ENCODE results near the gene LMTK3. TPM values are rescaled to one million over a fixed set of nuclear protein-coding genes. Genes with fewer than 3 reads are reported as not detected.

The LMTK3 gene
- total RNA-seq, 4 donors from 2014 or later, result under 0.01 to 1.8 (median 0.59) TPM; not detected in 1

DNA sequence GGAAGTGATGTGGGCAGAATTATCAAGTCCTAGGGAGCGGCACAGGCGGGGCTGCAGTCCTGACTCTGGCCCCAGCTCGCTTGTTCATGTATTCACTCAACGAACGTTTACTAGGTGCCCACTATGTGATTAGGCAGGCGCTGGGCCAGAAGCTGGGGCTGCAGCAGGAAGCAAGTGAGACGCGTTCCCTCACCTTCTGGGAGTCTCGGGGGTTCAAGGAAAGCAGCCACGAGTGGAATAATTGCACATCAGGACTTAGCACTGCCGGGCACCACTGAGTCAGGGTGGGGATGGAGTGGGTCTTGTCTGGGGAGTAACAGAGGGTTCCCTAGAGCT is 2.5 kb upstream of the LMTK3 start:
- H3K4me3 ChIP-seq, result no peak overlapping the region
- no peak overlapping the region for H3K27ac ChIP-seq
- no peaks in the 10 kb centered on the region for H3K9me3 ChIP-seq
- no peak for DNase-seq (ENCODE audit: low spot score in 2 of 2)
- TF ChIP-seq, protein P1, sequence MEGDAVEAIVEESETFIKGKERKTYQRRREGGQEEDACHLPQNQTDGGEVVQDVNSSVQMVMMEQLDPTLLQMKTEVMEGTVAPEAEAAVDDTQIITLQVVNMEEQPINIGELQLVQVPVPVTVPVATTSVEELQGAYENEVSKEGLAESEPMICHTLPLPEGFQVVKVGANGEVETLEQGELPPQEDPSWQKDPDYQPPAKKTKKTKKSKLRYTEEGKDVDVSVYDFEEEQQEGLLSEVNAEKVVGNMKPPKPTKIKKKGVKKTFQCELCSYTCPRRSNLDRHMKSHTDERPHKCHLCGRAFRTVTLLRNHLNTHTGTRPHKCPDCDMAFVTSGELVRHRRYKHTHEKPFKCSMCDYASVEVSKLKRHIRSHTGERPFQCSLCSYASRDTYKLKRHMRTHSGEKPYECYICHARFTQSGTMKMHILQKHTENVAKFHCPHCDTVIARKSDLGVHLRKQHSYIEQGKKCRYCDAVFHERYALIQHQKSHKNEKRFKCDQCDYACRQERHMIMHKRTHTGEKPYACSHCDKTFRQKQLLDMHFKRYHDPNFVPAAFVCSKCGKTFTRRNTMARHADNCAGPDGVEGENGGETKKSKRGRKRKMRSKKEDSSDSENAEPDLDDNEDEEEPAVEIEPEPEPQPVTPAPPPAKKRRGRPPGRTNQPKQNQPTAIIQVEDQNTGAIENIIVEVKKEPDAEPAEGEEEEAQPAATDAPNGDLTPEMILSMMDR (IDR thresholded peaks at IDR 0.05), result no peak
- TF ChIP-seq POLR2A (IDR thresholded peaks at IDR 0.05), result no peak
- no peak for TF ChIP-seq EP300 (IDR thresholded peaks at IDR 0.05)
- peaks cover 0 to 53% of the 10 kb centered on the region in 2 donors for H3K27me3 ChIP-seq
- H3K36me3 ChIP-seq, result no peaks in the 10 kb centered on the region
- peaks cover 0 to 20% (median 10%) of the 10 kb centered on the region in 4 donors for H3K4me1 ChIP-seq
- 39 to 41% methylated on average over 7 to 11 of the region's 11 CpGs for whole genome bisulfite sequencing, 2 donors

DNA sequence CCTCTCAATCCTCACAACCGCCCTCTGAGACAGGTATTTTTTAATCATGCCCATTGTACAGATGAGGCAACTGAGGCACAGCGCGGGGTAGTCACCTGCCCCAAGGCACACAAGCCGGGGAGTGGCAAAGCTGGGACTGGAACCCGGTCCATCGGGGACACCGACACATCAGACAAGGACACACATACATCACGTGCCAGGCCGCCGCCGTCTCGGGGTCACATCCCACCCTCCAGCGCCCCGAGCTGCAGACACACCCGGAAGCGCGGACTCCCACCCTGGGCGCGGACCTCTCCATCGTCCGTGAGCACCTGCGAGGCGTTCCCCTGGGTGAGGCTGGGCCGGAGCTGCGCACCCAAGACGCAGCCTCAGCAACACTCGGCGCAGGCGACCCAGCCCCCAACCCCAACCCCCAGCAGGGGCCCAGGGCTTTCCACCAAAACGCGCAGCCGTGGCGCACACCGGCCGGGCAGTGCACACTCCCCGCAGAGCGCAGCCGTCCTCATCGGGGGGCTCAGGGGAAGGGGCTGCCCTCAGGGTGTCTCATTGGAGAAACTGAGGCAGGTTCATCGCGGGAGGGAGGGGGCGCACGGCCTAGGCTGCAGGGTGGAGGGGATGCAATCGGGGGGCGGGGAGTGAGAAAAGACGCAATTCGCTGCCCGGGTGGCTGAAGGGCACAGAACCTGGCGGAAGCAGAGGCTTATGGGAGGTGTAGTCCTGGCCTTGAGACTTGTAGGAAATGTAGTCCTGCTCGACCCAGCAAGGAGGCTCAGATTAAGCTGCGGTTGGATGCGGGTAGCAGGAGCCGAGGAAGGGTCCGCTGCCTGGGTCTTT is 1.9 kb upstream of the LMTK3 start:
- Histone ChIP-seq H3K9me3 (no peaks in the 10 kb centered on the region), H3K4me1 (peaks cover 0 to 20% (median 10%) of the 10 kb centered on the region in 4 donors), H3K4me3 (peak overlapping the region; percentile 24 to 46 (median 45)), H3K36me3 (no peaks in the 10 kb centered on the region), H3K27me3 (peaks cover 0 to 59% of the 10 kb centered on the region in 2 donors), H3K27ac (peak overlapping the region in 1 of 4 donors; percentile 52)
- DNase-seq (ENCODE audit: low spot score in 2 of 2), result peak in 1 of 2 donors; percentile 33
- TF ChIP-seq, protein P1 (IDR thresholded peaks at IDR 0.05), result no peak
- TF ChIP-seq POLR2A (IDR thresholded peaks at IDR 0.05) (no peak), EP300 (IDR thresholded peaks at IDR 0.05) (no peak)
- 4% methylated on average over 35 to 41 of the region's 54 CpGs for WGBS, 2 donors

DNA sequence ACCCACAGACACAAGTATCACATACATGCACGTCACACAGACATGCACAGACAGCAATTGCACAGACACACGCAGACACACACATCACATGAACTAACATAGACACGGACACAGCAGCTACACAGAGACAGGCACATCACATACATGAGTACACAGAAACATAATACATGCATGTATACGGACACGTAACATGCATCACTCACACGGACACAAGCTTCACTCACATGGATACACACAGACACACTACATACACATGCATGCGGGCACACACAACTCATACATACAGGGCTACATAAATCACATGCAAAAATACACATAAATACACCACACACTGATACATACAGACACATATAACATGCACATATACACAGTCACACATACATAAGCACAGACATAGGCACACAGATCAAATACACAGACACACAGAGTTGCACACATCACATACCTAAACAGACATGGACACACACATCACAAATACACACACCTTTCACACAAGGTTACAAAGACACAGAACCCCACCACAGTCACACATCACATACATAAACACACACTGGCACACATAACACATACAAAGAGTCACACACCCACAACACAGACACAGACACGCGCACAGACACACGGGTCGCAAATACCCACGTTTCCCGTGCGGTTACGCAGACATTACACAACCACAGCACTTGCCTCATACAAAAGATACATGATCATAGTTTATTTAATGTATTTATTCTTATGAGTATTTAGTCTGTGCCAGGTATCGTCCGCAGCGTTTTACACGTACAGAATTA is 1.1 kb upstream of the LMTK3 start:
- TF ChIP-seq, protein P1 (IDR thresholded peaks at IDR 0.05), result no peak
- TF ChIP-seq EP300 (IDR thresholded peaks at IDR 0.05) (no peak), POLR2A (IDR thresholded peaks at IDR 0.05) (no peak)
- 43 to 46% methylated on average over 19 of the region's 19 CpGs for WGBS, 2 donors
- H3K9me3 ChIP-seq, result no peaks in the 10 kb centered on the region
- no peaks in the 10 kb centered on the region for H3K36me3 ChIP-seq
- no peak for DNase-seq (ENCODE audit: low spot score in 2 of 2)
- peaks cover 0 to 20% (median 10%) of the 10 kb centered on the region in 4 donors for H3K4me1 ChIP-seq
- H3K27ac ChIP-seq, result no peak overlapping the region
- no peak overlapping the region for H3K4me3 ChIP-seq
- peaks cover 0 to 62% of the 10 kb centered on the region in 2 donors for H3K27me3 ChIP-seq

DNA sequence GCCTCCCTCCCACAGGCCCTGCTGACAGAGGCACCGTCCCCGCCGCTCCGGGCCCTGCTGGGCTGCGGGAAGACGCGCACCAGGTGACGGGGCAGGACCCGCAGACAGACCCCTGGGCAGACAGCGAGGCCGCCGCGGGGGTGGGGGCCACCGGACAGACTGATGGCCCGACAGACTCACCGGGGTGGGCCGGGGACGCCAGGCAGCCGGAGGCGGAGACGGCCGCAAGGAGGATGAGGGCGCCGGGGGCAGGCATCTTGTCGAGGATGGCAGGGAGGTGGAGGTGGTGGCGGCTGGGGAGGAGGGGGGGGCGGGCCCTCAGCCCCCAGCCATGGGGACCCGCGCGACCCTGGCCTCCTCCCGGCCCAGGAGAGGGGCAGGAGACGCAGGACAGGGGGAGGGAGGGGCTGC is 309 bp downstream of the LMTK3 start:
- Histone ChIP-seq H3K4me3 (peak overlapping the region in 1 of 4 donors; percentile 3), H3K4me1 (peaks cover 0 to 20% (median 10%) of the 10 kb centered on the region in 4 donors), H3K9me3 (no peaks in the 10 kb centered on the region), H3K27me3 (peaks cover 0 to 62% of the 10 kb centered on the region in 2 donors), H3K36me3 (no peaks in the 10 kb centered on the region), H3K27ac (no peak overlapping the region)
- DNase-seq (ENCODE audit: low spot score in 2 of 2), result no peak
- TF ChIP-seq EP300 (IDR thresholded peaks at IDR 0.05), result no peak
- TF ChIP-seq, protein P1 (IDR thresholded peaks at IDR 0.05), result no peak
- no peak for TF ChIP-seq POLR2A (IDR thresholded peaks at IDR 0.05)
- WGBS, 2 donors, result 1 to 4% methylated on average over 22 to 30 of the region's 32 CpGs

Measured in tibial nerve (tissue), 4 donors.